ENCODE measurements around the gene KLK15.
"Not testable (repeated sequence)": the region's sequence is repeated elsewhere in the genome, so short reads cannot be mapped to it uniquely, and the experiment has no call there.

Gene KLK15

GRCh38 chr19:50819636-50820035 is 13.7 kb downstream of the KLK15 start:
- no peak for DNase-seq

DNA sequence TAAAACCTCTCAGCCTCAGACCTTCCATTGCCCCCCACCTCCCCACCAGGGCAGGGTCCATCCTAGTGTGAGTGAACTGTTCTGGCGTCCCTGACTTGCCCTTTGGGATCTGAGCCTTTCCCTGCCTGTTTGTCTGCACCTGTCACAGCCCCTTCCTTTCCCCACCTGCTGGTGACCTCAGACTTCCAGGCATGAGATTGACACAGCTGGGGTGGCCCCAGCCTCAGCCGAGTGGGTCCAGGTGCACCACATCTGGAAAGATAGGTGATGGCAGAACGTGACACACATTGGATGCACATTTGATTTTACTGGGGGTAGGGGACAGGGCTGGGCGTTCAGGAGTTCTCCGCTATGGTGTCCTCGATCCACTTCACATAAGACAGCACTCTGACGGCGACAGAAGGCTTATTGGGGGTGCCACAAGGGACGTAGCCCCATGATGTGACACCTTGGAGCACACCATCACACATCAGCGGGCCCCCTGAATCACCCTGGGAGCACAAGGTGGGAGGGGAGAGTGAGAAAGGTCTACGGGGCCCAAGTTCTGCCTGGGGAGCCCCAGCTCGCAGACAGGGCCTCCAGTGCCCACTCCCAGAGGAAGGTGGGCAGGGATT is 14.4 kb downstream of the KLK15 start:
- DNase-seq: no peak

- DNase-seq: no peak
These were observed 15.2 kb downstream of the KLK15 start for GRCh38 chr19:50817941-50818858.

GRCh38 chr19:50815439-50815838 is 17.9 kb downstream of the KLK15 start:
- no peak for DNase-seq

DNA sequence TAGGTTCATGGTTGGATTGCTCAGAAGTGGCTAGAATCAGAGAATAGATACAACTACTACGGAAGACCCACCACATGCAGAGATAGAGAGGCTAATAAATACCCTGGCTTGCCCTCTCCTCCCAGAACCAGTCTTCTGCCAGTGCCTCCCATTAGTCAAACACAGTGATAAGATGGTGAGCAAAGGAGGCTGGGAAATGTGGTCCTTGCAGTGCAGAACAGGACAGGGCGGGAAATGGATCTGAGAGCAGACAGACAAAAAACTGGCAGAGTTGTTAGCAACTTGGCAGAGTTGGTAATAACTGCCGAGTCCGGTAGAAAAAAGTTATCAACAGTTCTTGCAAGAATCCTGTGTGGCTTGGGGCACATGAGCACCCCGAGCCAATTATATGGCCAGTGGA is 18.5 kb downstream of the KLK15 start:
- DNase-seq: no peak

- DNase-seq: no peak
These were observed 20.9 kb downstream of the KLK15 start for GRCh38 chr19:50812474-50812873.

GRCh38 chr19:50811622-50812238 is 21.6 kb downstream of the KLK15 start:
- not testable (repeated sequence) for DNase-seq

GRCh38 chr19:50808856-50809255 is 24.5 kb downstream of the KLK15 start:
- no peak for DNase-seq

DNA sequence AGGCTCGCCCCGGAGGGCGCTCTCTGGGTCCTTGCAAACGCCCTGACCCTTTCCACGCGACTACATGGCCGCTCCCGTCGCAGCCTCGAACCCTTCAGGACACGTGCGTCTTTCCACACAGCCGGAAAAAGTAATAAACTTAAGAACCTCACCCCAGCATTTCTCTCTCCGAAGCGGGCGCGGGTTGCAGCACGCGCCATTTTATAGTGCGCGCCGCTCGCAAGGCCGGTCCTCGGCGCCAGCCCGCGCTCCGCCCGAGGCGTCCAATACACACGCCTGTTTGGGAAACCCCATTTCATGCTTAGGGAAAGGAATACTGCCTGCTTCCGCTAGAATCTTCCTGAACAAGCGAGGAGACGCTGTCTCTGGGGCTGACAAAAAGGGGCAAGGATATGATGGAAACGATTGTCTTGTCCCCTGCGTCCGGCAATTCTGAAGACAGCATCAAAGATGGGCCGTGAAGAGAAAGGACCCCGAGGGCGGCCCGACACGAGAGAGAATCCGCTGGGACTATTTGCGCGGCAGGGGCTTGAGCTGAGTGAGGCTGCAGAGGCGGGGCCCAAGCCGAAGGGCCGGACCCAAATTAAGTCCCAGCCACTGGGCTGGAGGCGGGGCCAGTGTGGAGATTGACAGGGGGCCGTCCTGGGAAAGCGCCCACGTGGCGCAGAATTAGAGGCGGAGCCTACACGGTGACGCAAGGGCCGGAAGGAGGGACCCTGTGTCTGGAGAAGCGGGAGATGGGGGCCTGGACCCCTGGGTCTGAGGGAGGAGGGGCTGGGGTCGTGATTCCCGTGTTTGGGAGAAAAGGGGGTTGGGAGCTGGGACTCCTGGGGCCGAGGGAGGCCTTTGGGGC is 28.7 kb downstream of the KLK15 start:
- peak; percentile 97 for DNase-seq

- no peak for DNase-seq
These were observed 29.5 kb downstream of the KLK15 start for GRCh38 chr19:50803633-50804419.

DNA sequence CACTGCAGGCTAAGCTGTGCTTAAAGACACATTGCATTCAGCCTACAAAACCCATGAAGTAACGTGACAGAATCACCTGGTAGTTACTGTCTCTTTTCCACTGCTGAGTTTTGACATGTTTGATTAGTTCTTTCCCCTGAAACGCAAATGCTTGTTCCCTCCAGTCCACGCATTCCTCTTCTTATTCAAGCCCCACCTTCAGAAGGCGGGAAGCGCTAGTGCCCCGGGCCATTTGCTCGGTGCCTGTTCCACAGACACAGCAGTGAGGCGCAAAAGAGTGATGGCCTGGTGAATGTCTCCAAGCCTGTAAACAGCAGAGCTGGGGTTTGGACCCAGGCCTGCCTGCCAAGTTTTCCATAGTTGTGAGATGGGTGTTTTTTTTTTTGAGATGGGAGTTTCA is 32.3 kb downstream of the KLK15 start:
- no peak for DNase-seq

- DNase-seq: no peak
These were observed 33.9 kb downstream of the KLK15 start for GRCh38 chr19:50799547-50799851.

GRCh38 chr19:50798659-50799546 is 34.5 kb downstream of the KLK15 start:
- DNase-seq: no peak

DNA sequence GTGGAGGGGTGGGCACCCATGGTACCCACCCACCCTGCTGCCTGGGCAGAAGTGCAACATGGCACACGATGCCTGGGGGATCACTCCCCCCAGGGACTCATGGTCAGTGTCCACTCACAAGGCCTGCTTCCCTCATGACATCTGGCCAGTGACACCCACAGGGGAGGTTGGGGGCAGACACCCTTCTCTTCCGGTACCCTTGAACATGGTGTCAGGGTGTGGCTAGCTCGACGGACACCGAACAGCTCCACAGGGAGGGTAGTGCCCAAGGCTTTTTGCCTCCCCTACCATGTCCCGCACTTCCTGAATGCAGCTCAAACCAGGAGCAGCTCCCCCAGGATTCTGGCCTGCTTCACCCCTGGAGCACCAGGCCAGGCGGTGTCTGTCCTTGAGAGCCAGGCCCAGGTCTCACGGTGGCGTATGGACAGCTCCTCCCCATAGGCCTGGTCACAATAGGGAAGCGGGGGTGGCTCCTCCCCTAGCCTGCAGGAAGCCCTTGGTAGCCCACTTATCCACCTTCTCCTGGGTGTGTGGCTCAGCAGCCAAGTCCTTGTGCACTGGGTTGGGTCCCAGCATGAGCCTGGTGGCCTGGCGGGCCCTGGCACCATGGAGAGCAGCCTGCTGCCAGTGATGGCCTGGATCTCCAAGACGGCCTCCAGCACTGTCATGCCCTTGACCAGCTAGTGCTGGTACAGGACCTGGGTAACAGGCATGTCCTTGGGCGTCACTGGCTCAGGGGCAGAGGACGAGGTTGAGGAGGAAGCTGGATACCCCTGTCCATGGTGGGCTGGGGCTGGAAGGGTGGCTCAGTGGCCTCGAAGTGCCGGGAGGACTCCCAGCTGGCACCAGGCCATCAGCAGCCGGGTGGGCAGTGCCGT is 35.4 kb downstream of the KLK15 start:
- no peak for DNase-seq

- DNase-seq: no peak
These were observed 36.0 kb downstream of the KLK15 start for GRCh38 chr19:50797429-50797780.

DNA sequence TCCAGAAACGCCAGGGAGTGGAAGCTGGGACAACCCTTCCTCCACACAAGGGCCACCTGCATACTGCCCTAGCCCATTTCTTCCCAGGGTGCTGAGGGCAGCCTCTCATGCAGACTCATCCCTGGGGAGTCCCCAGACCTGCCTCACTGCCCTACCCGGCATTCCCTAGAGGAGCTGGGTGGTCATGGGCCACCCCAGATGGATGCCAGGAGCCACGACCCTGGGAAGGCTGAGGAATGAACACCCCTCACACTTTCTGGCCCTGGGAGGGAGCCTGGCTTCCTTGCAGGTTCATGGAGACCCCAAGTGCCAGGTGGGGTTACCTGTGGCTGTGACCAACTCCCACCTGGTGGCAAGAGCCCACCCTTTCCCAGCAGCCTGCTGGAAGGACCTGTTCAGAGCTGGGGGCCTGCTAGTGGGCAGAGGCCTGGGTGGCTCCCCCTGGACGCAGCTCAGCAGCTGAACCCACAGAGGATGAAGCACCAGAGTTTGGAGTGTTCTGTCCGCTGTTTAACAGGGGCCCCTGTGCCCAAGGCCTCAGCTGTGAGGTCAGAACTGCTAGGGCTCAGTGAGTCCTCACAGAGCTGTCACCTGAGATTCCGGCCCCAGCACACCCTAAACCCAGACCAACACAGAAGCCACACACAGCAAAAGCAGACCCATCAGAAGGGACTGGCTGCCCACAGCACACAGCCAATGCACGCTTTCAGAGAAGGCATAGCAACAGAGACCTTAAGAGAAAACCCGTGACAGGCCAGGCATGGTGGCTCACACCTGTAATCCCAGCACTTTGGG is 36.5 kb downstream of the KLK15 start:
- no peak for DNase-seq

- DNase-seq: no peak
These were observed 37.2 kb downstream of the KLK15 start for GRCh38 chr19:50796128-50796633.

- no peak for DNase-seq
These were observed 37.7 kb downstream of the KLK15 start for GRCh38 chr19:50795664-50796073.
